ENCODE data around the gene TEX22.

TEX22 gene

DNA sequence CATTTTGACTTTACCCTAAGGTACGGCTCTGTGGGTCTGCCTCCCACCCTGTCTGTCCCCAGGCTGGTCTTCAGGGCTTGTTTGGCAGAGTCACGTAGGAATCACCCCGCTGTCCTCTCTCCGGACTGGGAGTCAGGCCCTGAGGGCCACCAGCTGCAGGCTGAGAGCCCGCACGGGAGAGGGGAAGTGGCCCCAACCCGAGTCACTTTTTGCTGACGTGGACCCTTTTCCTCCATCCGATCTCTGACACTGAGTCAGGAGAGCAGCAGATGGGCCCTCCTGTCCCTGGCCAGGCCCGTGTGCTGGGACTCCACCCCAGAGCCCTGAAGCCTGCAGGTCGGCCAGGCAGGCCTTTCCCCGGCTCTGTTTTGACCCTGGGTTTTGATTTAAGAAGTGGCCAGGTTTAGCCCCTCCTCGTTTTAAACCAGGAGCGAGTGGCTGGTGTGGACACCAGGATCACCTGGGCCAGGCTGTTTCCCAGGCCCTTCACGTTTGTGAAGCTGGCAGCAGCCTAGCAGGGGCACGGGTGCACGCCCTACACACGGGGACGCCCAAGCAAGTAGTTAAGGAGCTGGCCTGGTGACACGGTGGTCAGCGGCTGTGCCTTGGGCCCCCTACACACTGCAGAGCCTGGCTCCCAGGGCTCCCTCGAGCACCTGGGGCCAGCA is 12.5 kb upstream of the TEX22 start:
- no peak for DNase-seq

- no peak for DNase-seq
Measured at GRCh38 chr14:105386581-105387529, 11.5 kb upstream of the TEX22 start.

GRCh38 chr14:105387530-105387922 is 10.8 kb upstream of the TEX22 start:
- DNase-seq = no peak

DNA sequence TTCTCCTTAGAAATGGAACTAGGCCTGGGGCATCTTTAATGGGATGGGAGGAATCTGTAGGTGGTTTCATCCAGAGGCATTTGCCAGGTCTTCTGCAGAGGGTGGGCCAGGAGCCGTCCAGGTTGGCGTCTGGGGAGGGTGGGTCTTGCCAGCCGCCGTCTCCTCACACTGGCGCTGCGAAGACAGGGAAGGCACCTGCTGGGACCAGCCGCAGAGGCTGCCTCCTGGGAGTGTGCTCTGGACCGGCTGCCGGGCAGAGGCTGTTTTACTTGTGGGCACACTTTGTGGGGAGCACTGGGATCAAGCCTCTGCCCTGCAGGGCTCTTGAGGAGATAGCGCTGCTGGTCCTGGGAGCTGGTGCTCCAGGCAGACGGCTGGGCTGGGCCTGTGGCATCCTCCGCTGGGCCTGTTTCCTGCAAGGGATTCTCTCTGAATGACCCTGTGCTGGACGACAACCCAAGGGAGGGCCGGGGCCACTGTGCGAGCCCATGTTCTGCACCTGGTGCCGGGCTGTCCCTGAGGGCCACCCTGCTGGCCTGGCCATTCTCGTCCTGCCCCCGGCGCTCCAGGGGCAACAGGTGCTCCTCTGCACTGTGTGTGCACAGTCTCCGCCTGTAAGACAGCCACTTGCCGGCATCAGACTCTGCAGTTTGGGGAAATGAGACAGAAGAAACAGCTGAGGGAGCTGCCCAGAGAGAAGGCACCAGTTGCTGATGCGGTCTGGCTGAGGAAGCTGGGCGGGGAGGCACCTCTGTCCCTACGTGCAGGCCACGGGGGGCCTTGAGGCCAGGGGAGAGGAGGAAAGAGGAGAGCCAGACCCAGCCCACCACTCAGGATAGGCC is 10.0 kb upstream of the TEX22 start:
- no peak for DNase-seq

GRCh38 chr14:105388976-105389375 is 9.4 kb upstream of the TEX22 start:
- DNase-seq = no peak

DNA sequence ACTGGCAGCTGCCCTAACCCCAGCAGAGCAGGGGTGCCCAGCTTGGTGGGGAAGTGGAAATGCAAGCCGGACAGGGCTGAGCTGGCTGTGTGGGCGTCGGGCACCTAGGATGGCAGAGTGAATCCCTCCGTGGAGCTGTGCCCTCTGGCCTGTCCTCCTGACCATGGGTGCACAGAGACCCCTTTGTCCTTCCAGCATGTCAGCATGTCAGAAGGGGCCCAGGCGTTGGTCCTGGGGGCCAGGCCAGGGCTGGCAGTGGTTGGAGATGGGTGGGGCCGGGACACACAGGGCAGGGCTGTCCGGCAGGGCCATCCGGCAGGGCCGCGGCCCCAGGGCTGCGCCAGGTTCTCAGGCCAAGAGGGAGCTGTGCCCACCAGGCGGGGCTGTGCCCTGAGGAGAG is 8.8 kb upstream of the TEX22 start:
- DNase-seq = no peak

GRCh38 chr14:105389976-105390848 is 8.1 kb upstream of the TEX22 start:
- no peak for DNase-seq

GRCh38 chr14:105390849-105391500 is 7.4 kb upstream of the TEX22 start:
- no peak for DNase-seq

DNA sequence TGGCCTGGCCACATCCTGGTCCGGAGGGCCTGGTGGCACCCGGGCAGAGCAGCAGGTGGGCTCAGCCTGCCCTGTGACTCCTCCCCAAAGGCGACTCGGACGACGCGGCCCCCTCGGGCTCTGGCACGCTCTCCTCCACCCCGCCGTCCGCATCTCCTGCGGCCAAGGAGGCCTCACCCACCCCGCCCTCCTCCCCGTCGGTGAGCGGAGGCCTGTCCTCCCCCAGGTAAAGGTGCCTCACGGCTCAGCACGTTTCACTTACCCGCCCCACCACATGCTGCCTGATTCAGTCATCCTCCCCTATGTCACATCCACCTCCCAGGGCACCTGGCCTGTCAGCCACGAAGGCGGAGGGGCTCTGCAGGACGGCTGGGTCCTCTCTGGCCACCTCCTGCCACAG is 6.8 kb upstream of the TEX22 start:
- no peak for DNase-seq

- DNase-seq = no peak
Measured at GRCh38 chr14:105392131-105393090, 5.9 kb upstream of the TEX22 start.

DNA sequence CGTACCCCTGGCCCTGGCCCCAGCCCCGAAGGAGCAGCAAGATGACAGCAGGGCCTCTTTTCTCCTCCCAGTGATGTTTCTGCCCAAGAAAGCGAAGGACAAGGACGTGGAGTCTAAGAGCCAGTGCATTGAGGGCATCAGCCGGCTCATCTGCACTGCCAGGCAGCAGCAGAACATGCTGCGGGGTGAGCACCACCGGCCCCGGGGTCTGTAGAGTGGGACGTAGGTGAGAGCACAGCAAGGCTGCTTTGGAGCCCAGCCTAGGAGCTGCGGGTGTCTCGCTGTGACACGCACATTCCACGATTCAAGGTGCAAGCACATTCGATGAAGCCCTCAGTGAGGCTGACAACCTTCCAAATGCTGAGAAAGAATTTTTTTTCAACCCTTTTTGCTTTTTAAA is 5.2 kb upstream of the TEX22 start:
- no peak for DNase-seq

DNA sequence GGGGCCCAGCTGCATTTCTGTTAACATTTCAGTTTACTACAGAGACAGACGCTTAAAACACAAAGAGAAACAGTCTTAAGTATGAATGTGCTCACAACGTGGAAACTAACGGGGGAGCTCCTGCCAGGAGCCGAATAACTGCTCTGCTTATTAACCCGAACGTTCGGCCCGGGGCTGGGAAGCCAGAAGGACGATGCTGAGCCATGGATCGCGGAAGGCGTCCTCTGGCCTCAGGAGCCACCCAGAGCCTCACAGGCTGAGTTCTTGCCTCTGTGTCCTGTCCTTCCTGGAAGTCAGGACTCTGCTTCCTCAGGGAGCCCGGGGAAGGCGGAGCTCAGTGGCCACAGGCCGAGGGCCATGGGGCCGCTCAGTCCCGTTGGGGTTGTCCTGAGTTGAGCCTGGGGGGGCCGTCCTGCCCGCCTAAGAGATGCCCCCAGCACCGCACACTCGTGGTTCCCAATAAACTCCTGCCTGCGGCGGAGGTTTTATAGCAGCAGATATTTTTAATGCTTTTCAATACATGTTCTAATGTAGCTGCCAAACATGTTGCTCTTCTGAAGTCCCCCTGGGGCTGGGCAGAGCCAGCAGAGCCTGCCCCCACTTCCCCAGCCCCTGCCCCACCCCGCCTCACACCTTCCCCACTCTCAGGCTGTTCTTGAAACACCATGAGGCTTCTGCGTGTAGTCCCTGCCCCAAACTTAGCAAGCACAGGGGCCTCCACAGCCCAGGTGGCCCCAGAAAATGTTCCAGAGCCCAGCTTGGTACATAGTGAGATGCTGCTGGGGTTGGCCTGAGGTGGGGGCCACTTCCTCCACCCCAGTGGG is 3.4 kb upstream of the TEX22 start:
- no peak for DNase-seq

DNA sequence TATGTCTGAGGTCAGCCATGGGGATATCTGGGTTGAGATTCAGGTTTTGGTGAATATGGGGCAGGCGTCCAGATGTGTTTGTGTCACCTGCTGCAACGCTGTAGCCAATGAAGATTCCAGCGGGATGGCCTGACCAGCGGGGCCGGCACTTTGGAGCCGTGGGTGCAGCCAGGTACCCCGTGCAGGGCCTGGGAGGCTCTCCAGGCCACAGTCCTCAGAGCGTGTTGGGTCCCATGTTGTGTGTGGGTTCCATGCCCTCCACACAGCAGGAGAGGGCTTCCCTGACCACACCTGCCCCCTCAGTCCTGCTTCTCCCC is 2.8 kb upstream of the TEX22 start:
- no peak for DNase-seq

- DNase-seq = no peak
Measured at GRCh38 chr14:105397350-105397931, 897 bp upstream of the TEX22 start.

DNA sequence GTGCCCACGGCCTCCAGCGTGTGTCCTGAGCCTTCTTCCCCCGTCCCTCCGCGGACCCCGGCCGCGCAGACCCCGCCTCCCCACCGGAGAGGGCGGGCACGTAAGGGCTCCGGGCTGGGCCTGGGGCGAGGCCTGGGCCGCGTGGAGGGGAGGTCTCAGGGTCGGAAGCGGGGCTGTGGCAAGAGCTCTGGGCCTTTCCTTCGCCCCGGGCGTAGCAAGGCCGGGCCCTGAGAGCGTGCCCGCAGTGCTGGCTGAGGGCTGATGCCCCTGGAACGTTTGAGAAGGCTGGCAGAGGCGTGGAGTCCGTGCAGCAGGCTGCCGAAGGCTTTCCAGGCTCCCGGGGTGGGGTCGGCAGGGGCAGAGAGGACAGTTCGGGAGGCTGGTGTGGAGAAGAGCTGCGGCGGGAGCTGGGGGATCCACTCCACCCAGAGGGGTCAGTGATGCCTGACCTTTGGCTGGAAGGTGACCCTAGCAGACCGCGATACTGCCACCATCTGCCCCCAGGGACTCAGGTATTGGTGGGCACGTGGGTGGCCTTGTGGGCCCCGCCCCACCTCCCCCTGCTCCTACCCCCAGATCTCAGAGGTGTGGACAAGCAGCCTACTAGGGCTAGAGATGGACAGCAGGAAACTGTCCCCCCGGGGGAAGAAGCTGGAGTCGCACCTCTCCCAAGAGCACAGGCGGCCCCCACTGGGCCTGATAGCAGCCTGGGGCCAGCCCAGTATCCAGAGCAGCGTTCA is 558 bp downstream of the TEX22 start:
- DNase-seq = no peak

DNA sequence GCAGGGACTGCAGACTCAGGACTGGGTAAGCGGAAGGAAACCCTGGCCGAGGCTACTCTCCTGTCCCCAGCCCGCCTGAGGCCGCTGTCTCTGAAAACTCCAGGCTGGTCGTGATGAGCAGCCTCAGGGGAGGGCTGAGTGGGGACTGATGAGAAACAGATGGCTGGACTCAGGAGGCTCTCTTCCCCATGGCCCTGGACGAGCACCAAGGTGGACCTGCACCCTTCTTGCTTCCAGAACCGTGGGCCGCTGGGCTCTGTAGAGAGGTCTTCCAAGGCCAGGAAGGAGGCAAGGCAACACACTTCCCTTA is 1.1 kb downstream of the TEX22 start:
- DNase-seq = no peak

DNA sequence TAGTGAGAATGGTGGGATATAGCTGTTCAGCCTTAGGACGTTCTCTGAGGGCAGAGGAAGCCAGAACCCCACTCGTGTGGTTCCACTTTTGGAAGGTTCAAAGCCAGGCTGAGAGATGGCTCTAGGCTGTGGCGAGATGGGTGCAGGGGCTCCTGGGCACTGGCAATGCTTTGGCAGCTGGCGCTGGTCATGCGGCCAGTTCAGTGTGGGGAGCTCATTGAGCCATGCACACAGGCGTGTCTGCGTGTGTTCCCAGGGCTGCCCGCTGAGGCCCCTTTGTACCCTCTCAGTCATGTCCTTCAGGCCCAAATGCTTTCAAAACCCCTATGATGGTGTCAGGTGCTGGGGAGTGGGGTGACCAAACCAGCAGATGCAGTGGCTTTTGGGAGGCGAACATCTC is 1.7 kb downstream of the TEX22 start:
- DNase-seq = no peak

DNA sequence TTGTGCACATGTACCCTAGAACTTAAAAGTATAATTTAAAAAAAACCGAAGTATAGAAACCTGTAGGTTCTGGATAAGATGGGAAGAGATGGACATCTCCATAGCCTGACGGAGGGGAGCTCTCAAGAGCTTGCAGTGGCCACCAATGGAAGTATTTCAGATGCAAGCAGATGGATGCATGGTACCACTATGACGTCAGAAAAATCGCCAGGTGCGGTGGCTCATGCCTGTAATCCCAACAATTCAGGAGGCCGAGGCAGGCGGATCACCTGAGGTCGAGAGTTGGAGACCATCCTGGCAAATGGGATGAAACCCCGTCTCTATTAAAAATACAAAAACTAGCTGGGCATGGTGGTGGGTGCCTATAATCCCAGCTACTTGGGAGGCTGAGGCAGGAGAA is 3.4 kb downstream of the TEX22 start:
- no peak for DNase-seq

GRCh38 chr14:105408592-105408991 is 10.3 kb downstream of the TEX22 start:
- no peak for DNase-seq

Data from NCI-H1930 (cell line).